H1 (cell line): ENCODE measurements around the gene TPT1. TPM values are rescaled to one million over a fixed set of nuclear protein-coding genes. Genes with fewer than 3 reads are reported as not detected.

Experiments
- CREB1 ChIP-seq: IDR thresholded peaks from 2 replicates; pipeline ENCODE4 v1.6.1; 2012; ENCODE audit warnings: inconsistent platforms
- GTF2F1 ChIP-seq: IDR thresholded peaks from 2 replicates; pipeline ENCODE4 v1.6.1; 2012; ENCODE audit warnings: low read depth, low read length, improper control_type of control experiment, borderline replicate concordance
- JUN ChIP-seq: IDR thresholded peaks from 2 replicates; pipeline ENCODE4 v1.6.1; 2011; ENCODE audit warnings: low read depth, mild to moderate bottlenecking, improper control_type of control experiment, low read length
- YY1 ChIP-seq: IDR thresholded peaks from 2 replicates; pipeline ENCODE4 v1.6.1; 2011; ENCODE audit warnings: low read depth, mild to moderate bottlenecking, low read length
- polyA plus RNA-seq, 7 experiments: library from polyadenylated mRNA; depleted of rRNA in 3 of 7; stranded (reverse) in 5 of 7; unstranded in 2 of 7; fragments of >200 nt in 5 of 7; fragments of 200-250 nt in 2 of 7; gene quantifications; 1 replicate in 5 of 7; 2 replicates in 1 of 7; 4 replicates in 1 of 7; pipeline versions ENCODE4 v1.2.1 to v1.2.3, GENCODE V29; 2011 to 2013; ENCODE audit warnings: missing spikeins in 2 of 7, mixed read lengths in 2 of 7
- total RNA-seq: library from RNA; stranded (reverse); fragmentation: NEBNext Ultra II Directional; extraction: Animal tissue kit (Norgen Biotek cat#: 25700); gene quantifications from 2 replicates; pipeline ENCODE4 v1.2.1, GENCODE V29; 2021
- TF ChIP-seq, protein P1 (sequence below): IDR thresholded peaks from 2 replicates; pipeline ENCODE4 v1.6.1; 2012; ENCODE audit warnings: inconsistent platforms

Gene TPT1
- total and polyA plus RNA-seq, 2 of the 8 experiments (the other 6 are each of a cell fraction or from before 2014, with no cell fraction given): 2,245 to 2,279 TPM

DNA sequence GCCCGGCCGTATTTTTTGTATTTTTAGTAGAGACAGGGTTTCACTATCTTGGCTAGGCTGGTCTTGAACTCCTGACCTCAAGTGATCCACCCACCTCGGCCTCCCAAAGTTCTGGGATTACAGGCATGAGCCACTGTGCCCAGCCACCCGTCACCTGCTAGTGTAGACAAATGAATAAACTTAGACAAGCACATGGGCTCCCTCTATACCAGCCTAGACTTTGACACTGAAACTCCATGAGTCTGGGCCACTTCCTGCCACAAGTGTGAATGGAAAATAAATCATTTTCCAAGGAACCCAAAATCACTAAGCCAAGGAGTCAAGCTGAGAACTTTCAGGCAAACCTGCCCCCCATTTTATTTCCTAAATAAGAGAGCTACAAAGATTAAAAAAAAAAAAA is 27.0 kb upstream of the TPT1 start (continued):
- TF ChIP-seq CREB1 (no peak), YY1 (no peak), JUN (no peak), GTF2F1 (no peak)
- TF ChIP-seq, protein P1, sequence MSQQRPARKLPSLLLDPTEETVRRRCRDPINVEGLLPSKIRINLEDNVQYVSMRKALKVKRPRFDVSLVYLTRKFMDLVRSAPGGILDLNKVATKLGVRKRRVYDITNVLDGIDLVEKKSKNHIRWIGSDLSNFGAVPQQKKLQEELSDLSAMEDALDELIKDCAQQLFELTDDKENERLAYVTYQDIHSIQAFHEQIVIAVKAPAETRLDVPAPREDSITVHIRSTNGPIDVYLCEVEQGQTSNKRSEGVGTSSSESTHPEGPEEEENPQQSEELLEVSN: no peak
